ENCODE measurements around the gene SCN5A.

GRCh38 chr3:38545550-38545949, 103.9 kb downstream of the SCN5A start:
- TF ChIP-seq, protein P1, sequence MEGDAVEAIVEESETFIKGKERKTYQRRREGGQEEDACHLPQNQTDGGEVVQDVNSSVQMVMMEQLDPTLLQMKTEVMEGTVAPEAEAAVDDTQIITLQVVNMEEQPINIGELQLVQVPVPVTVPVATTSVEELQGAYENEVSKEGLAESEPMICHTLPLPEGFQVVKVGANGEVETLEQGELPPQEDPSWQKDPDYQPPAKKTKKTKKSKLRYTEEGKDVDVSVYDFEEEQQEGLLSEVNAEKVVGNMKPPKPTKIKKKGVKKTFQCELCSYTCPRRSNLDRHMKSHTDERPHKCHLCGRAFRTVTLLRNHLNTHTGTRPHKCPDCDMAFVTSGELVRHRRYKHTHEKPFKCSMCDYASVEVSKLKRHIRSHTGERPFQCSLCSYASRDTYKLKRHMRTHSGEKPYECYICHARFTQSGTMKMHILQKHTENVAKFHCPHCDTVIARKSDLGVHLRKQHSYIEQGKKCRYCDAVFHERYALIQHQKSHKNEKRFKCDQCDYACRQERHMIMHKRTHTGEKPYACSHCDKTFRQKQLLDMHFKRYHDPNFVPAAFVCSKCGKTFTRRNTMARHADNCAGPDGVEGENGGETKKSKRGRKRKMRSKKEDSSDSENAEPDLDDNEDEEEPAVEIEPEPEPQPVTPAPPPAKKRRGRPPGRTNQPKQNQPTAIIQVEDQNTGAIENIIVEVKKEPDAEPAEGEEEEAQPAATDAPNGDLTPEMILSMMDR (IDR thresholded peaks at IDR 0.05; ENCODE audit: insufficient read depth, low read depth, low read length): no peak
- TF ChIP-seq EZH2 (IDR thresholded peaks at IDR 0.05; ENCODE audit: insufficient read depth, low read length): no peak
